ENCODE data around the gene RBPJL.

RBPJL gene

GRCh38 chr20:45358282-45359068, 51.8 kb downstream of the RBPJL start:
- H3K27me3 ChIP-seq (ENCODE audit: insufficient read depth, poor library complexity, severe bottlenecking): no peaks in the 10 kb centered on the region
- ATAC-seq (ENCODE audit: low read depth) (peak; percentile 1; the same call in 2 of the 3 replicates), DNase-seq (ENCODE audit: low spot score) (peak; percentile 80)
- TF ChIP-seq CTCF (IDR thresholded peaks at IDR 0.05; ENCODE audit: poor library complexity, severe bottlenecking): no peak
- H3K27ac ChIP-seq (ENCODE audit: poor library complexity, severe bottlenecking): peak overlapping the region; percentile 91
- no peak overlapping the region for H3K4me3 ChIP-seq (ENCODE audit: severe bottlenecking)
- H3K36me3 ChIP-seq (ENCODE audit: low read depth): no peaks in the 10 kb centered on the region
- peaks cover 67% of the 10 kb centered on the region for H3K4me1 ChIP-seq (ENCODE audit: insufficient read depth, poor library complexity, severe bottlenecking)
- no peaks in the 10 kb centered on the region for H3K9me3 ChIP-seq (ENCODE audit: severe bottlenecking)

- peaks cover 71% of the 10 kb centered on the region for H3K4me1 ChIP-seq (ENCODE audit: insufficient read depth, poor library complexity, severe bottlenecking)
- peak overlapping the region; percentile 91 for H3K27ac ChIP-seq (ENCODE audit: poor library complexity, severe bottlenecking)
- no peaks in the 10 kb centered on the region for H3K36me3 ChIP-seq (ENCODE audit: low read depth)
- H3K9me3 ChIP-seq (ENCODE audit: severe bottlenecking): no peaks in the 10 kb centered on the region
- DNase-seq (ENCODE audit: low spot score): no peak
- ATAC-seq (ENCODE audit: low read depth): no peak
- no peak for TF ChIP-seq CTCF (IDR thresholded peaks at IDR 0.05; ENCODE audit: poor library complexity, severe bottlenecking)
- H3K4me3 ChIP-seq (ENCODE audit: severe bottlenecking): no peak overlapping the region
- no peaks in the 10 kb centered on the region for H3K27me3 ChIP-seq (ENCODE audit: insufficient read depth, poor library complexity, severe bottlenecking)
Observed at GRCh38 chr20:45359069-45359405, 52.4 kb downstream of the RBPJL start.

GRCh38 chr20:45359406-45360148, 52.9 kb downstream of the RBPJL start:
- Histone ChIP-seq H3K27me3 (ENCODE audit: insufficient read depth, poor library complexity, severe bottlenecking) (no peaks in the 10 kb centered on the region), H3K27ac (ENCODE audit: poor library complexity, severe bottlenecking) (peak overlapping the region; percentile 91), H3K4me1 (ENCODE audit: insufficient read depth, poor library complexity, severe bottlenecking) (peaks cover 72% of the 10 kb centered on the region), H3K4me3 (ENCODE audit: severe bottlenecking) (no peak overlapping the region), H3K9me3 (ENCODE audit: severe bottlenecking) (no peaks in the 10 kb centered on the region), H3K36me3 (ENCODE audit: low read depth) (no peaks in the 10 kb centered on the region)
- ATAC-seq (ENCODE audit: low read depth): peak; percentile 53
- no peak for TF ChIP-seq CTCF (IDR thresholded peaks at IDR 0.05; ENCODE audit: poor library complexity, severe bottlenecking)
- peak; percentile 98 for DNase-seq (ENCODE audit: low spot score)

- Histone ChIP-seq H3K27ac (ENCODE audit: poor library complexity, severe bottlenecking) (peak overlapping the region; percentile 91), H3K4me3 (ENCODE audit: severe bottlenecking) (no peak overlapping the region), H3K27me3 (ENCODE audit: insufficient read depth, poor library complexity, severe bottlenecking) (no peaks in the 10 kb centered on the region), H3K36me3 (ENCODE audit: low read depth) (peaks cover 21% of the 10 kb centered on the region), H3K9me3 (ENCODE audit: severe bottlenecking) (no peaks in the 10 kb centered on the region), H3K4me1 (ENCODE audit: insufficient read depth, poor library complexity, severe bottlenecking) (peaks cover 50% of the 10 kb centered on the region)
- DNase-seq (ENCODE audit: low spot score): no peak
- no peak for ATAC-seq (ENCODE audit: low read depth)
- TF ChIP-seq CTCF (IDR thresholded peaks at IDR 0.05; ENCODE audit: poor library complexity, severe bottlenecking): no peak
Observed at GRCh38 chr20:45361793-45362192, 55.2 kb downstream of the RBPJL start.
